CD8-positive, alpha-beta memory T cell (primary cell): ENCODE data around the gene NEAT1. TPM values are rescaled to one million over a fixed set of nuclear protein-coding genes. Genes with fewer than 3 reads are reported as not detected.

Source experiments
- CTCF ChIA-PET: fragments of 350-600 bp; sonication (Branson Sonifier 250); formaldehyde crosslinking; loops from one replicate; lab custom pipeline; 2021; ENCODE audit warnings: antibody characterized with exemption; lab: Charles Lee
- POLR2A ChIA-PET: fragments of 350-600 bp; sonication (Branson Sonifier 250); formaldehyde crosslinking; loops from one replicate; lab custom pipeline; 2021; ENCODE audit warnings: antibody characterized with exemption; lab: Charles Lee
- DNase-seq, 5 donors: peaks; one replicate each; pipeline versions ENCODE4 v3.0.0 to v3.0.0-alpha.2; 2020 to 2022; ENCODE audit warnings: mixed read lengths in 1 of 5
- H3K27ac ChIP-seq: one replicate; pipeline ENCODE4 v1.7.0; 2013; ENCODE audit warnings: low read depth, mild to moderate bottlenecking, low read length, moderate library complexity
- H3K27me3 ChIP-seq: 2 replicates; pipeline ENCODE4 v1.7.0; 2013; ENCODE audit warnings: low read length, mild to moderate bottlenecking; ENCODE audit not compliant: insufficient read depth, poor library complexity, severe bottlenecking
- H3K36me3 ChIP-seq: 2 replicates; pipeline ENCODE4 v1.7.0; 2013; ENCODE audit warnings: mild to moderate bottlenecking, low read length, moderate library complexity; ENCODE audit not compliant: insufficient read depth
- H3K4me1 ChIP-seq: 2 replicates; pipeline ENCODE4 v1.7.0; 2013; ENCODE audit warnings: mild to moderate bottlenecking, low read length, moderate library complexity; ENCODE audit not compliant: insufficient read depth
- H3K4me3 ChIP-seq: 2 replicates; pipeline ENCODE4 v1.7.0; 2013; ENCODE audit warnings: mild to moderate bottlenecking, low read length
- H3K9me3 ChIP-seq: 2 replicates; pipeline ENCODE4 v1.7.0; 2013; ENCODE audit warnings: mild to moderate bottlenecking, low read length
- H3K27ac Mint-ChIP-seq, 8 donors: one replicate each; pipeline ENCODE4 v1.8.0; 2020 to 2021; ENCODE audit warnings: mixed read lengths in 8 of 8, mild to moderate bottlenecking in 6 of 8, inconsistent platforms in 3 of 8, moderate library complexity in 3 of 8
- H3K27me3 Mint-ChIP-seq, 2 donors: one replicate each; pipeline ENCODE4 v1.8.0; 2020 to 2021; ENCODE audit warnings: mixed read lengths in 2 of 2, mild to moderate bottlenecking in 1 of 2, moderate library complexity in 1 of 2
- H3K36me3 Mint-ChIP-seq, 3 donors: one replicate each; pipeline ENCODE4 v1.8.0; 2020 to 2021; ENCODE audit warnings: mixed read lengths in 3 of 3, inconsistent platforms in 1 of 3, mild to moderate bottlenecking in 1 of 3
- H3K4me1 Mint-ChIP-seq, 3 donors: one replicate each; pipeline ENCODE4 v1.8.0; 2020 to 2021; ENCODE audit warnings: mixed read lengths in 3 of 3, inconsistent platforms in 1 of 3, mild to moderate bottlenecking in 1 of 3
- H3K4me3 Mint-ChIP-seq, 7 donors: one replicate each; pipeline ENCODE4 v1.8.0; 2020 to 2021; ENCODE audit warnings: mixed read lengths in 7 of 7, mild to moderate bottlenecking in 6 of 7, moderate library complexity in 4 of 7, inconsistent platforms in 2 of 7
- H3K9me3 Mint-ChIP-seq, 5 donors: one replicate each; pipeline ENCODE4 v1.8.0; 2020 to 2022; ENCODE audit warnings: mixed read lengths in 5 of 5, mild to moderate bottlenecking in 3 of 5, moderate library complexity in 2 of 5, inconsistent platforms in 1 of 5
- polyA plus RNA-seq: library from polyadenylated mRNA; unstranded; fragments of 300-500 nt; fragmentation: Illumina TruSeq; gene quantifications from one replicate; pipeline ENCODE4 v1.2.3, GENCODE V29; 2021
- total RNA-seq, 2 experiments: library from RNA; stranded (reverse); gene quantifications; one replicate each; pipeline ENCODE4 v1.2.3, GENCODE V29; 2021

NEAT1 gene
- total and polyA plus RNA-seq, 3 experiments from 2014 or later, result 2.7 to 204 (median 196) TPM

DNA sequence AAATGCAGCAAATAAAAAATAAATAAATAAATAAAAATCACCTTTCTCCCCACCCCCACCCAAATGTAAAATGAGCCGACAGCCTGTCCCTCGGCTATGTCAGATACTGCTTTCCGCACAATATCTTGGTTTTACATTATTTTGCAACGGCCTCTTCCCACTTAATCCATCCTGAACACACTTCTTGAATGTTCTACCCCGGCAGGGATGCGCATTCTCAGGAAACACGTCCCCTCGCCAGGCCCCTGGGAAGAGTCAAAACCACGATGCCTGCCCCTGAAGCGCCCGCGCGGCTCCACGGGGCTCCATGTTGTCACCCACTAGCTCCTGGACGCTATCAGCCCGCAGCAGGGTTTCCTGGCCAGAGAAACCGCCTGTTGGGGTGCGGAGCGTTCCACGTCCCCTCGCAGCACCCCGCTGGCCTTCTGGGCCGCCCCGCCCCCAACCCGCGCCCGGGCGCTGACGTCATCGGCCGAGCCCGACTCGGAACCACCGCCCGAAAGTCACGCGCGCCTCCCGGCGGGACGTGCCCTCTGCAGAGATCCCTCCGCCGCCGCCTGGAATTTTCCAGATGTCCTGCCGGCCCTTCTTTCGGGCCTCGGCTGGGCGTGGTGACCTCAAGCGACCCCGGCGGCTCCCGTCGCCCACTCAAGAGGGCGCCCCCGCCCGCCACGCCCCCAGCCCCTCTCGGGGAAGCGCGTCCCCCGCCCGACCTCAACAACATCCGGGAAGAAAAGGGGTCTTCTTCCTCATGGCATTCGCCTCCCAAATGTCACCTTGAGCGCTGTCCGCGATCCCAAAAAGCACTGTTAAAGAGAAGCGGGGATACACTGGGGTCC lies 585 bp upstream of the NEAT1 start:
- Histone ChIP-seq H3K27ac (peak overlapping the region; percentile 98), H3K27me3 (no peaks in the 10 kb centered on the region), H3K9me3 (no peaks in the 10 kb centered on the region), H3K36me3 (peaks cover 6% of the 10 kb centered on the region), H3K4me3 (peak overlapping the region; percentile 89), H3K4me1 (peaks cover 52% of the 10 kb centered on the region)
- H3K9me3 Mint-ChIP-seq, result peaks cover 0 to 4% (median 0%) of the 10 kb centered on the region in 5 donors
- peak overlapping the region; percentile 93 to 97 (median 94) for H3K4me3 Mint-ChIP-seq
- H3K4me1 Mint-ChIP-seq, result peaks cover 54 to 61% (median 59%) of the 10 kb centered on the region in 3 donors
- peaks cover 0 to 24% of the 10 kb centered on the region in 2 donors for H3K27me3 Mint-ChIP-seq
- ChIA-PET CTCF (interaction anchor here (0.6 to 11.7 kb wide), 6 partner anchors 11 to 80 kb away, joined by 3 to 448 read pairs (median 4); partner anchors contain the start of gene MALAT1), POLR2A (interaction anchor here (0.5 to 20.1 kb wide), 18 partner anchors 8 to 1753 kb away, joined by 3 to 1366 read pairs (median 6); partner anchors contain the start of genes FAM89B, FRMD8 and MALAT1)
- H3K36me3 Mint-ChIP-seq, result peaks cover 21 to 57% (median 26%) of the 10 kb centered on the region in 3 donors
- peak overlapping the region; percentile 94 to 100 (median 97) for H3K27ac Mint-ChIP-seq
- peak; percentile 85 to 91 (median 88) for DNase-seq

DNA sequence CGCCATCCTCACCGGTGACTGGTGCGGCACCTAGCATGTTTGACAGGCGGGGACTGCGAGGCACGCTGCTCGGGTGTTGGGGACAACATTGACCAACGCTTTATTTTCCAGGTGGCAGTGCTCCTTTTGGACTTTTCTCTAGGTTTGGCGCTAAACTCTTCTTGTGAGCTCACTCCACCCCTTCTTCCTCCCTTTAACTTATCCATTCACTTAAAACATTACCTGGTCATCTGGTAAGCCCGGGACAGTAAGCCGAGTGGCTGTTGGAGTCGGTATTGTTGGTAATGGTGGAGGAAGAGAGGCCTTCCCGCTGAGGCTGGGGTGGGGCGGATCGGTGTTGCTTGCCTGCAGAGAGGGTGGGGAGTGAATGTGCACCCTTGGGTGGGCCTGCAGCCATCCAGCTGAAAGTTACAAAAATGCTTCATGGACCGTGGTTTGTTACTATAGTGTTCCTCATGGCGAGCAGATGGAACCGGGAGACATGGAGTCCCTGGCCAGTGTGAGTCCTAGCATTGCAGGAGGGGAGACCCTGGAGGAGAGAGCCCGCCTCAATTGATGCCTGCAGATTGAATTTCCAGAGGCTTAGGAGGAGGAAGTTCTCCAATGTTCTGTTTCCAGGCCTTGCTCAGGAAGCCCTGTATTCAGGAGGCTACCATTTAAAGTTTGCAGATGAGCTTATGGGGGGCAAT lies 1.1 kb downstream of the NEAT1 start:
- H3K36me3 ChIP-seq, result peaks cover 6% of the 10 kb centered on the region
- H3K4me1 ChIP-seq, result peaks cover 52% of the 10 kb centered on the region
- Mint-ChIP-seq H3K4me3 (peak overlapping the region; percentile 93 to 97 (median 94)), H3K9me3 (peaks cover 0 to 4% (median 0%) of the 10 kb centered on the region in 5 donors), H3K27me3 (peaks cover 0 to 24% of the 10 kb centered on the region in 2 donors), H3K4me1 (peaks cover 55 to 62% (median 61%) of the 10 kb centered on the region in 3 donors), H3K27ac (peak overlapping the region; percentile 94 to 100 (median 97)), H3K36me3 (peaks cover 28 to 62% (median 32%) of the 10 kb centered on the region in 3 donors)
- H3K9me3 ChIP-seq, result no peaks in the 10 kb centered on the region
- DNase-seq, result peak in 2 of 5 donors; percentile 31 to 41
- H3K4me3 ChIP-seq, result peak overlapping the region; percentile 89
- peak overlapping the region; percentile 98 for H3K27ac ChIP-seq
- POLR2A ChIA-PET, result interaction anchor here (0.5 to 20.1 kb wide), 17 partner anchors 7 to 436 kb away, joined by 3 to 1366 read pairs (median 6); partner anchors contain the start of genes EHBP1L1, FRMD8, MALAT1 and PCNX3
- H3K27me3 ChIP-seq, result no peaks in the 10 kb centered on the region
- CTCF ChIA-PET, result interaction anchor here (0.7 to 11.7 kb wide), 7 partner anchors 9 to 101 kb away, joined by 3 to 448 read pairs (median 5); partner anchors contain the start of genes MALAT1 and SCYL1

DNA sequence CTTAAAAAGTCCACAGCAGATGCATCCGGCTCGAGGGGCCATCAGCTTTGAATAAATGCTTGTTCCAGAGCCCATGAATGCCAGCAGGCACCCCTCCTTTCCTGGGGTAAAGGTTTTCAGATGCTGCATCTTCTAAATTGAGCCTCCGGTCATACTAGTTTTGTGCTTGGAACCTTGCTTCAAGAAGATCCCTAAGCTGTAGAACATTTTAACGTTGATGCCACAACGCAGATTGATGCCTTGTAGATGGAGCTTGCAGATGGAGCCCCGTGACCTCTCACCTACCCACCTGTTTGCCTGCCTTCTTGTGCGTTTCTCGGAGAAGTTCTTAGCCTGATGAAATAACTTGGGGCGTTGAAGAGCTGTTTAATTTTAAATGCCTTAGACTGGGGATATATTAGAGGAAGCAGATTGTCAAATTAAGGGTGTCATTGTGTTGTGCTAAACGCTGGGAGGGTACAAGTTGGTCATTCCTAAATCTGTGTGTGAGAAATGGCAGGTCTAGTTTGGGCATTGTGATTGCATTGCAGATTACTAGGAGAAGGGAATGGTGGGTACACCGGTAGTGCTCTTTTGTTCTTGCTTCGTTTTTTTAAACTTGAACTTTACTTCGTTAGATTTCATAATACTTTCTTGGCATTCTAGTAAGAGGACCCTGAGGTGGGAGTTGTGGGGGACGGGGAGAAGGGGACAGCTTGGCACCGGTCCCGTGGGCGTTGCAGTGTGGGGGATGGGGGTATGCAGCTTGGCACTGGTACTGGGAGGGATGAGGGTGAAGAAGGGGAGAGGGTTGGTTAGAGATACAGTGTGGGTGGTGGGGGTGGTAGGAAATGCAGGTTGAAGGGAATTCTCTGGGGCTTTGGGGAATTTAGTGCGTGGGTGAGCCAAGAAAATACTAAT lies 1.9 kb downstream of the NEAT1 start:
- peaks cover 0 to 24% of the 10 kb centered on the region in 2 donors for H3K27me3 Mint-ChIP-seq
- peak overlapping the region; percentile 93 to 97 (median 94) for H3K4me3 Mint-ChIP-seq
- H3K4me1 ChIP-seq, result peaks cover 52% of the 10 kb centered on the region
- peak overlapping the region; percentile 94 to 100 (median 97) for H3K27ac Mint-ChIP-seq
- H3K4me1 Mint-ChIP-seq, result peaks cover 55 to 62% (median 61%) of the 10 kb centered on the region in 3 donors
- no peaks in the 10 kb centered on the region for H3K27me3 ChIP-seq
- H3K4me3 ChIP-seq, result peak overlapping the region; percentile 89
- ChIA-PET CTCF (interaction anchor here (0.7 to 11.7 kb wide), 9 partner anchors 8 to 101 kb away, joined by 3 to 448 read pairs (median 4); partner anchors contain the start of genes MALAT1 and SCYL1), POLR2A (interaction anchor here (0.5 to 20.1 kb wide), 19 partner anchors 8 to 214 kb away, joined by 3 to 1366 read pairs (median 4); partner anchors contain the start of genes EHBP1L1, FAM89B, FRMD8 and MALAT1)
- H3K36me3 Mint-ChIP-seq, result peaks cover 28 to 60% (median 32%) of the 10 kb centered on the region in 3 donors
- H3K36me3 ChIP-seq, result peaks cover 6% of the 10 kb centered on the region
- H3K9me3 ChIP-seq, result no peaks in the 10 kb centered on the region
- peaks cover 0 to 4% (median 0%) of the 10 kb centered on the region in 5 donors for H3K9me3 Mint-ChIP-seq
- peak in 4 of 5 donors; percentile 44 to 75 (median 70) for DNase-seq
- peak overlapping the region; percentile 98 for H3K27ac ChIP-seq

DNA sequence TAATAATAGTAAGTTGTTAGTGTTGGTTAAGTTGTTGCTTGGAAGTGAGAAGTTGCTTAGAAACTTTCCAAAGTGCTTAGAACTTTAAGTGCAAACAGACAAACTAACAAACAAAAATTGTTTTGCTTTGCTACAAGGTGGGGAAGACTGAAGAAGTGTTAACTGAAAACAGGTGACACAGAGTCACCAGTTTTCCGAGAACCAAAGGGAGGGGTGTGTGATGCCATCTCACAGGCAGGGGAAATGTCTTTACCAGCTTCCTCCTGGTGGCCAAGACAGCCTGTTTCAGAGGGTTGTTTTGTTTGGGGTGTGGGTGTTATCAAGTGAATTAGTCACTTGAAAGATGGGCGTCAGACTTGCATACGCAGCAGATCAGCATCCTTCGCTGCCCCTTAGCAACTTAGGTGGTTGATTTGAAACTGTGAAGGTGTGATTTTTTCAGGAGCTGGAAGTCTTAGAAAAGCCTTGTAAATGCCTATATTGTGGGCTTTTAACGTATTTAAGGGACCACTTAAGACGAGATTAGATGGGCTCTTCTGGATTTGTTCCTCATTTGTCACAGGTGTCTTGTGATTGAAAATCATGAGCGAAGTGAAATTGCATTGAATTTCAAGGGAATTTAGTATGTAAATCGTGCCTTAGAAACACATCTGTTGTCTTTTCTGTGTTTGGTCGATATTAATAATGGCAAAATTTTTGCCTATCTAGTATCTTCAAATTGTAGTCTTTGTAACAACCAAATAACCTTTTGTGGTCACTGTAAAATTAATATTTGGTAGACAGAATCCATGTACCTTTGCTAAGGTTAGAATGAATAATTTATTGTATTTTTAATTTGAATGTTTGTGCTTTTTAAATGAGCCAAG lies 2.7 kb downstream of the NEAT1 start:
- peaks cover 6% of the 10 kb centered on the region for H3K36me3 ChIP-seq
- H3K9me3 ChIP-seq, result no peaks in the 10 kb centered on the region
- H3K27me3 Mint-ChIP-seq, result peaks cover 0 to 24% of the 10 kb centered on the region in 2 donors
- DNase-seq, result peak; percentile 69 to 95 (median 93)
- peaks cover 52% of the 10 kb centered on the region for H3K4me1 ChIP-seq
- POLR2A ChIA-PET, result interaction anchor here (0.5 to 20.1 kb wide), 14 partner anchors 8 to 213 kb away, joined by 3 to 1366 read pairs (median 4); partner anchors contain the start of genes EHBP1L1, FAM89B, FRMD8 and MALAT1
- CTCF ChIA-PET, result interaction anchor here (0.7 to 11.7 kb wide), 5 partner anchors 9 to 77 kb away, joined by 3 to 448 read pairs (median 4); partner anchors contain the start of gene MALAT1
- peak overlapping the region; percentile 93 to 97 (median 94) for H3K4me3 Mint-ChIP-seq
- H3K27ac Mint-ChIP-seq, result peak overlapping the region; percentile 94 to 100 (median 97)
- H3K4me1 Mint-ChIP-seq, result peaks cover 57 to 63% (median 62%) of the 10 kb centered on the region in 3 donors
- peak overlapping the region; percentile 89 for H3K4me3 ChIP-seq
- peak overlapping the region; percentile 98 for H3K27ac ChIP-seq
- peaks cover 28 to 62% (median 32%) of the 10 kb centered on the region in 3 donors for H3K36me3 Mint-ChIP-seq
- H3K27me3 ChIP-seq, result no peaks in the 10 kb centered on the region
- peaks cover 0 to 4% (median 0%) of the 10 kb centered on the region in 5 donors for H3K9me3 Mint-ChIP-seq

DNA sequence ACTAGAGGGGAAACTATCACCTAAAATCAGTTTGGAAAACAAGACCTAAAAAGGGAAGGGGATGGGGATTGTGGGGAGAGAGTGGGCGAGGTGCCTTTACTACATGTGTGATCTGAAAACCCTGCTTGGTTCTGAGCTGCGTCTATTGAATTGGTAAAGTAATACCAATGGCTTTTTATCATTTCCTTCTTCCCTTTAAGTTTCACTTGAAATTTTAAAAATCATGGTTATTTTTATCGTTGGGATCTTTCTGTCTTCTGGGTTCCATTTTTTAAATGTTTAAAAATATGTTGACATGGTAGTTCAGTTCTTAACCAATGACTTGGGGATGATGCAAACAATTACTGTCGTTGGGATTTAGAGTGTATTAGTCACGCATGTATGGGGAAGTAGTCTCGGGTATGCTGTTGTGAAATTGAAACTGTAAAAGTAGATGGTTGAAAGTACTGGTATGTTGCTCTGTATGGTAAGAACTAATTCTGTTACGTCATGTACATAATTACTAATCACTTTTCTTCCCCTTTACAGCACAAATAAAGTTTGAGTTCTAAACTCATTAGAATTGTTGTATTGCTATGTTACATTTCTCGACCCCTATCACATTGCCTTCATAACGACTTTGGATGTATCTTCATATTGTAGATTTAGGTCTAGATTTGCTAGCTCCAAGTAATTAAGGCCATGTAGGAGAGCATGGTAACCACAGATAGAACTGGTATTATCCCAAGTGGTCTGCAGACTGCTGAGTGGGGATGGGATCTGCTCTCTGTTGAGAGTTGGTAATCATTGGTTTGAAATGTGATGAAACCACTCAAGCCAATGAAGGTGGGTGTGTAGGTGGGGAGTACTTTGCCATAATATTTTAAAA lies 3.6 kb downstream of the NEAT1 start:
- Mint-ChIP-seq H3K36me3 (peaks cover 28 to 62% (median 32%) of the 10 kb centered on the region in 3 donors), H3K27ac (peak overlapping the region; percentile 94 to 100 (median 97)), H3K4me3 (peak overlapping the region; percentile 93 to 97 (median 94)), H3K27me3 (peaks cover 0 to 24% of the 10 kb centered on the region in 2 donors), H3K4me1 (peaks cover 56 to 64% (median 62%) of the 10 kb centered on the region in 3 donors), H3K9me3 (peaks cover 0 to 4% (median 0%) of the 10 kb centered on the region in 5 donors)
- Histone ChIP-seq H3K4me1 (peaks cover 52% of the 10 kb centered on the region), H3K4me3 (peak overlapping the region; percentile 89), H3K27ac (peak overlapping the region; percentile 98), H3K27me3 (no peaks in the 10 kb centered on the region), H3K9me3 (no peaks in the 10 kb centered on the region), H3K36me3 (peaks cover 6% of the 10 kb centered on the region)
- DNase-seq, result peak in 2 of 5 donors; percentile 76 to 77
- CTCF ChIA-PET, result interaction anchor here (0.6 to 11.7 kb wide), 4 partner anchors 9 to 76 kb away, joined by 3 to 448 read pairs (median 10); partner anchors contain the start of gene MALAT1
- POLR2A ChIA-PET, result interaction anchor here (1.1 to 20.1 kb wide), 4 partner anchors 9 to 77 kb away, joined by 3 to 1366 read pairs (median 25); partner anchors contain the start of gene MALAT1
